H1 (cell line): ENCODE data around the gene CCDC152. TPM values are rescaled to one million over a fixed set of nuclear protein-coding genes. Genes with fewer than 3 reads are reported as not detected.

Experiments used
- CTCF ChIA-PET: fragments of 300-600 bp; sonication (Branson Sonifier 250); formaldehyde crosslinking; loops from one replicate; lab custom pipeline; 2021; ENCODE audit not compliant: partially characterized antibody; lab: Charles Lee
- POLR2A ChIA-PET: fragments of 300-600 bp; sonication (Branson Sonifier 250); formaldehyde crosslinking; loops from one replicate; lab custom pipeline; 2021; ENCODE audit warnings: inconsistent platforms; ENCODE audit not compliant: partially characterized antibody; lab: Charles Lee
- DNase-seq, 2 experiments: peaks; one replicate each; pipeline versions ENCODE4 v3.0.0 to v3.0.0-alpha.2; 2010 to 2022; ENCODE audit warnings: low spot score in 2 of 2, low read depth in 1 of 2, mixed read lengths in 1 of 2
- FAIRE-seq: peaks from 2 replicates; lab custom pipeline; 2011; peaks lifted over from hg19 to GRCh38; lab: Jason Lieb, UNC
- H2AFZ ChIP-seq: 2 replicates; pipeline ENCODE4 v1.8.1; 2012; ENCODE audit warnings: low read length, inconsistent platforms
- H2AK5ac ChIP-seq: 2 replicates; pipeline ENCODE4 v1.6.1; 2013; ENCODE audit warnings: low read depth, low read length
- H2BK120ac ChIP-seq: replicated peaks from 2 replicates; pipeline ENCODE3; 2013; ENCODE audit warnings: low read depth, low read length, inconsistent platforms
- H2BK12ac ChIP-seq: 2 replicates; pipeline ENCODE4 v1.6.1; 2013; ENCODE audit warnings: low read depth, low read length
- H2BK15ac ChIP-seq: 2 replicates; pipeline ENCODE4 v1.6.1; 2013; ENCODE audit warnings: low read length
- H2BK20ac ChIP-seq: 2 replicates; pipeline ENCODE4 v1.6.1; 2013; ENCODE audit warnings: low read length
- H2BK5ac ChIP-seq: 2 replicates; pipeline ENCODE4 v1.6.1; 2013; ENCODE audit warnings: low read depth, low read length
- H3K14ac ChIP-seq: 2 replicates; pipeline ENCODE4 v1.6.1; 2013; ENCODE audit warnings: inconsistent platforms; ENCODE audit not compliant: insufficient read length
- H3K18ac ChIP-seq: 2 replicates; pipeline ENCODE4 v1.6.1; 2013; ENCODE audit warnings: low read length; ENCODE audit errors: extremely low read depth
- H3K23ac ChIP-seq: 2 replicates; pipeline ENCODE4 v1.6.1; 2013; ENCODE audit warnings: inconsistent platforms; ENCODE audit not compliant: insufficient read length
- H3K23me2 ChIP-seq: 2 replicates; pipeline ENCODE4 v1.6.1; 2013; ENCODE audit warnings: low read depth, low read length
- H3K27ac ChIP-seq: 2 replicates; pipeline ENCODE4 v1.6.1; 2011; ENCODE audit warnings: low read depth, low read length, inconsistent platforms
- H3K27me3 ChIP-seq, 4 experiments: replicated peaks in 1 of 4; 1 replicate in 1 of 4; 2 replicates in 3 of 4; pipeline versions ENCODE4 v1.6.1 to v1.8.1; 2011 to 2013; ENCODE audit warnings: low read length in 3 of 4, mild to moderate bottlenecking in 3 of 4, inconsistent platforms in 2 of 4, mixed read lengths in 2 of 4, moderate library complexity in 1 of 4; ENCODE audit not compliant: control insufficient read depth in 3 of 4, insufficient read depth in 3 of 4; ENCODE audit errors: extremely low read depth in 1 of 4
- H3K36me3 ChIP-seq, 4 experiments: 2 replicates each; pipeline versions ENCODE4 v1.6.1 to v1.8.1; 2011 to 2013; ENCODE audit warnings: mild to moderate bottlenecking in 4 of 4, low read length in 3 of 4, moderate library complexity in 2 of 4, control low read depth in 1 of 4, inconsistent platforms in 1 of 4; ENCODE audit not compliant: insufficient read depth in 4 of 4, control insufficient read depth in 2 of 4
- H3K4ac ChIP-seq: replicated peaks from 2 replicates; pipeline ENCODE3; 2013; ENCODE audit warnings: low read length, low read depth, mixed read lengths, inconsistent platforms; ENCODE audit not compliant: insufficient read length
- H3K4me1 ChIP-seq, 4 experiments: replicated peaks in 1 of 4; 1 replicate in 1 of 4; 2 replicates in 3 of 4; pipeline versions ENCODE4 v1.6.1 to v1.8.1; 2011 to 2013; ENCODE audit warnings: low read length in 3 of 4, inconsistent platforms in 2 of 4, mixed read lengths in 1 of 4; ENCODE audit not compliant: insufficient read depth in 4 of 4, control insufficient read depth in 3 of 4
- H3K4me2 ChIP-seq, 2 experiments: 2 replicates each; pipeline versions ENCODE4 v1.6.1 to v1.8.1; 2011 to 2013; ENCODE audit warnings: low read depth in 2 of 2, low read length in 2 of 2, control low read depth in 1 of 2, inconsistent platforms in 1 of 2, mild to moderate bottlenecking in 1 of 2; ENCODE audit not compliant: insufficient read depth in 1 of 2
- H3K4me3 ChIP-seq, 4 experiments: fragments of 200-600, 300-600 bp in 1 of 4; sonication (generic), shearing (Covaris generic), sonication (Bioruptor Twin) in 1 of 4; 2 replicates each; pipeline versions ENCODE4 v1.5.1 to v1.8.1; 2011 to 2016; ENCODE audit warnings: low read length in 4 of 4, low read depth in 3 of 4, control low read depth in 2 of 4, inconsistent platforms in 2 of 4, mild to moderate bottlenecking in 2 of 4, mixed read lengths in 1 of 4, moderate library complexity in 1 of 4; ENCODE audit not compliant: insufficient read depth in 2 of 4; ENCODE audit errors: extremely low read depth in 1 of 4
- H3K56ac ChIP-seq: replicated peaks from 2 replicates; pipeline ENCODE3; 2013; ENCODE audit warnings: low read depth, mild to moderate bottlenecking, mixed read lengths, low read length, inconsistent platforms; ENCODE audit not compliant: insufficient read length
- H3K79me1 ChIP-seq: 2 replicates; pipeline ENCODE4 v1.6.1; 2013; ENCODE audit warnings: low read depth, low read length, control low read depth
- H3K79me2 ChIP-seq, 2 experiments: 2 replicates each; pipeline versions ENCODE4 v1.6.1 to v1.8.1; 2012 to 2013; ENCODE audit warnings: low read length in 2 of 2, mild to moderate bottlenecking in 2 of 2, inconsistent platforms in 1 of 2; ENCODE audit not compliant: insufficient read depth in 2 of 2, control insufficient read depth in 1 of 2
- H3K9ac ChIP-seq, 4 experiments: replicated peaks in 1 of 4; 1 replicate in 1 of 4; 2 replicates in 3 of 4; pipeline versions ENCODE4 v1.6.1 to v1.8.1; 2011 to 2013; ENCODE audit warnings: low read depth in 3 of 4, low read length in 3 of 4, control low read depth in 2 of 4, mild to moderate bottlenecking in 2 of 4, moderate library complexity in 2 of 4, inconsistent platforms in 1 of 4; ENCODE audit errors: extremely low read depth in 1 of 4
- H3K9me3 ChIP-seq, 2 experiments: 2 replicates each; pipeline versions ENCODE4 v1.6.1 to v1.8.1; 2012 to 2013; ENCODE audit warnings: mild to moderate bottlenecking in 2 of 2, moderate library complexity in 2 of 2, control low read depth in 1 of 2, inconsistent platforms in 1 of 2, low read depth in 1 of 2, low read length in 1 of 2, mixed read lengths in 1 of 2; ENCODE audit not compliant: insufficient read depth in 2 of 2
- H4K20me1 ChIP-seq, 2 experiments: replicated peaks in 1 of 2; 2 replicates each; pipeline versions ENCODE3 to v1.8.1; 2011 to 2013; ENCODE audit warnings: inconsistent platforms in 2 of 2, low read length in 2 of 2, mild to moderate bottlenecking in 1 of 2; ENCODE audit not compliant: insufficient read depth in 2 of 2, control insufficient read depth in 1 of 2
- H4K5ac ChIP-seq: 2 replicates; pipeline ENCODE4 v1.6.1; 2013; ENCODE audit warnings: low read length, low read depth, mixed read lengths, inconsistent platforms; ENCODE audit not compliant: insufficient read length
- H4K8ac ChIP-seq: 2 replicates; pipeline ENCODE4 v1.8.0; 2013; ENCODE audit warnings: mild to moderate bottlenecking, moderate library complexity, low read length, inconsistent platforms; ENCODE audit not compliant: insufficient read depth; ENCODE audit errors: extremely low read depth
- H4K91ac ChIP-seq: replicated peaks from 2 replicates; pipeline ENCODE3; 2013; ENCODE audit warnings: low read length, mixed read lengths, inconsistent platforms; ENCODE audit not compliant: insufficient read length
- ASH2L ChIP-seq: fragments of 200-600, 300-600 bp; sonication (generic); IDR thresholded peaks from one replicate; pipeline ENCODE4 v1.7.1; 2017; ENCODE audit warnings: low read length
- CHD1 ChIP-seq: IDR thresholded peaks from 2 replicates; pipeline ENCODE4 v1.6.1; 2012; ENCODE audit warnings: low read depth, low read length, improper control_type of control experiment
- CHD2 ChIP-seq: IDR thresholded peaks from 2 replicates; pipeline ENCODE4 v1.6.1; 2012; ENCODE audit warnings: low read length, improper control_type of control experiment
- E2F6 ChIP-seq: IDR thresholded peaks from 2 replicates; pipeline ENCODE4 v1.6.1; 2012; ENCODE audit warnings: inconsistent platforms
- NRF1 ChIP-seq: IDR thresholded peaks from 2 replicates; pipeline ENCODE4 v1.6.1; 2011; ENCODE audit warnings: mild to moderate bottlenecking, low read depth, low read length, improper control_type of control experiment
- RFX5 ChIP-seq: IDR thresholded peaks from 2 replicates; pipeline ENCODE4 v1.6.1; 2011; ENCODE audit warnings: low read depth, low read length, improper control_type of control experiment, borderline replicate concordance
- WGBS, 2 experiments: shearing (Covaris generic) in 1 of 2; methylation state at CpG; one replicate each; pipeline versions ENCODE4 v1.1.6 to v1.1.7; 2013 to 2015; ENCODE audit warnings: low lambda C conversion rate in 2 of 2, mixed read lengths in 2 of 2, inconsistent platforms in 1 of 2, low coverage in 1 of 2, missing lambda C conversion rate in 1 of 2; ENCODE audit not compliant: insufficient replicate concordance in 2 of 2, insufficient coverage in 1 of 2, insufficient read length in 1 of 2; ENCODE audit errors: extremely low coverage in 1 of 2, missing lambda C conversion rate in 1 of 2; 5-methylcytosine and 5-hydroxymethylcytosine counted together
- polyA plus RNA-seq, 7 experiments: library from polyadenylated mRNA; depleted of rRNA in 3 of 7; stranded (reverse) in 5 of 7; unstranded in 2 of 7; fragments of >200 nt in 5 of 7; fragments of 200-250 nt in 2 of 7; gene quantifications; 1 replicate in 5 of 7; 2 replicates in 1 of 7; 4 replicates in 1 of 7; pipeline versions ENCODE4 v1.2.1 to v1.2.3, GENCODE V29; 2011 to 2013; ENCODE audit warnings: missing spikeins in 2 of 7, mixed read lengths in 2 of 7
- total RNA-seq: library from RNA; stranded (reverse); fragmentation: NEBNext Ultra II Directional; extraction: Animal tissue kit (Norgen Biotek cat#: 25700); gene quantifications from 2 replicates; pipeline ENCODE4 v1.2.1, GENCODE V29; 2021

Gene CCDC152
- total and polyA plus RNA-seq, 2 of the 8 experiments (the other 6 are each of a cell fraction or from before 2014, with no cell fraction given) = 2.6 to 9.5 TPM

DNA sequence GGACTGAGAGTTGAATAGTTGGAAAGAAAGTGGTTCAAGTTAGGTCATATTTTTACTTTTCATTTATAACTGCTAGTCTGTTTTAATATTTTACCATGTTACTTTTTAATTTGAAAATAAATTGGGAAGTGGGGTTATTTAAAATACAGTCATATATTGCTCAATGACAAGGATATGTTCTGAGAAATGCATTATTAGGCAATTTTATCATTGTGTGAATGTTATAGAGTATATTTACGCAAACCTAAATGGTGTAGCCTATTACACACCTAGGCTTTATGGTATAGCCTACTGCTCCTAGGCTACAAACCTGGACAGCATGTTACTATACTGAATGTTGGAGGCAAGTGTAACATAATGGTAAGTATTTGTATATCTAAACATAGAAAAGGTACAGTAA, 5.2 kb downstream of the CCDC152 start:
- WGBS, 2 experiments = 92% methylated on average over 1 of the region's 1 CpG; no CpG with 5 or more reads in 1 of the 2 experiments
- H3K79me1 ChIP-seq = no peaks in the 10 kb centered on the region
- H3K27ac ChIP-seq = no peak overlapping the region
- no peak for FAIRE-seq
- CTCF ChIA-PET = interaction anchor here (1.6 to 2.1 kb wide), 3 partner anchors 10 to 17 kb away, joined by 4 to 5 read pairs (median 4); no protein-coding TSS in a partner anchor
- H3K18ac ChIP-seq = no peak overlapping the region
- no peak overlapping the region for H2BK5ac ChIP-seq
- no peak overlapping the region for H3K23ac ChIP-seq
- H3K4ac ChIP-seq = no peak overlapping the region
- H3K4me3 ChIP-seq = no peak overlapping the region
- no peak overlapping the region for H3K4me2 ChIP-seq
- no peak for DNase-seq
- H2AK5ac ChIP-seq = no peak overlapping the region
- peaks cover 0 to 4% (median 0%) of the 10 kb centered on the region in 4 experiments; a peak in 1 of 7 replicates for H3K4me1 ChIP-seq
- no peak overlapping the region for H3K9ac ChIP-seq
- H2BK15ac ChIP-seq = no peak overlapping the region
- POLR2A ChIA-PET = no interaction called here
- H3K36me3 ChIP-seq = peaks cover 0 to 4% (median 0%) of the 10 kb centered on the region in 4 experiments; a peak in 1 of 8 replicates
- no peaks in the 10 kb centered on the region for H3K27me3 ChIP-seq
- TF ChIP-seq ASH2L = no peak
- TF ChIP-seq NRF1 = no peak
- TF ChIP-seq CHD2 = no peak
- TF ChIP-seq E2F6 = no peak
- TF ChIP-seq RFX5 = no peak
- TF ChIP-seq CHD1 = no peak
- H3K23me2 ChIP-seq = peaks cover 5% of the 10 kb centered on the region
- H4K91ac ChIP-seq = no peak overlapping the region
- no peak overlapping the region for H3K14ac ChIP-seq
- H2BK20ac ChIP-seq = no peak overlapping the region
- H4K20me1 ChIP-seq = no peaks in the 10 kb centered on the region
- H2BK12ac ChIP-seq = no peak overlapping the region
- H3K9me3 ChIP-seq = no peaks in the 10 kb centered on the region
- H4K5ac ChIP-seq = no peak overlapping the region
- H2AFZ ChIP-seq = no peak overlapping the region
- no peaks in the 10 kb centered on the region for H3K79me2 ChIP-seq
- H3K56ac ChIP-seq = no peak overlapping the region
- H2BK120ac ChIP-seq = no peak overlapping the region
- no peak overlapping the region for H4K8ac ChIP-seq
